HepG2 (cell line): ENCODE data around the gene TEX14. TPM values are rescaled to one million over a fixed set of nuclear protein-coding genes. Genes with fewer than 3 reads are reported as not detected.
A peak's percentile ranks its signal among the peaks of the same experiment; 100 is the strongest.

ENCODE experiments used
- CHCHD3 ChIP-seq: sonication (generic); formaldehyde crosslinking; IDR thresholded peaks from 2 replicates; pipeline ENCODE4 v1.8.0; 2022; ENCODE audit warnings: mild to moderate bottlenecking, missing genetic modification reagents, moderate library complexity
- GATAD2A ChIP-seq: IDR thresholded peaks from 2 replicates; pipeline ENCODE4 v1.6.1; 2016
- KDM5A ChIP-seq: fragments of 200-600 bp; sonication (generic); IDR thresholded peaks from 2 replicates; pipeline ENCODE4 v1.7.0; 2018; ENCODE audit warnings: antibody characterized with exemption, mild to moderate bottlenecking, low read length, borderline replicate concordance
- LRRFIP1 ChIP-seq: sonication (generic); formaldehyde crosslinking; conservative IDR thresholded peaks from 2 replicates; pipeline ENCODE4 v1.4.0; 2020; ENCODE audit warnings: missing genetic modification reagents
- PAWR ChIP-seq: sonication (generic); formaldehyde crosslinking; IDR thresholded peaks from 2 replicates; pipeline ENCODE4 v1.4.0; 2020; ENCODE audit warnings: missing genetic modification reagents, mild to moderate bottlenecking, borderline replicate concordance
- PHF8 ChIP-seq: sonication (generic); formaldehyde crosslinking; IDR thresholded peaks from 2 replicates; pipeline ENCODE4 v1.5.0; 2020; ENCODE audit warnings: missing genetic modification reagents
- TFE3 ChIP-seq: IDR thresholded peaks from 2 replicates; pipeline ENCODE4 v1.6.1; 2016
- THAP11 ChIP-seq: IDR thresholded peaks from 2 replicates; pipeline ENCODE4 v1.6.1; 2016; ENCODE audit warnings: missing biosample characterization, missing genetic modification reagents
- YEATS4 ChIP-seq: sonication (generic); formaldehyde crosslinking; IDR thresholded peaks from 2 replicates; pipeline ENCODE4 v1.4.0; 2020; ENCODE audit warnings: missing genetic modification reagents, borderline replicate concordance
- ZKSCAN5 ChIP-seq: sonication (generic); formaldehyde crosslinking; IDR thresholded peaks from 2 replicates; pipeline ENCODE4 v1.5.1; 2020; ENCODE audit warnings: mild to moderate bottlenecking, missing genetic modification reagents
- ZSCAN21 ChIP-seq: sonication (generic); formaldehyde crosslinking; IDR thresholded peaks from 2 replicates; pipeline ENCODE4 v1.8.0; 2022; ENCODE audit warnings: mild to moderate bottlenecking, missing genetic modification reagents, moderate library complexity, borderline replicate concordance
- polyA plus RNA-seq, 8 experiments: library from polyadenylated mRNA; depleted of rRNA in 3 of 8; stranded (reverse) in 7 of 8; unstranded in 1 of 8; fragments of >200 nt; fragmentation: Illumina TruSeq in 4 of 8; extraction: Trizol in 4 of 8; gene quantifications; 2 replicates each; pipeline versions ENCODE4 v1.2.1 to v1.2.3, GENCODE V29; 2011 to 2016; ENCODE audit warnings: low read depth in 4 of 8, missing spikeins in 1 of 8, mixed read lengths in 1 of 8; ENCODE audit not compliant: insufficient read depth in 1 of 8
- total RNA-seq, 5 experiments: library from RNA; depleted of rRNA; stranded (reverse); fragments of >200 nt; fragmentation: Illumina TruSeq; extraction: Trizol; gene quantifications; 2 replicates each; pipeline ENCODE4 v1.2.3, GENCODE V29; 2016; ENCODE audit warnings: low read depth in 1 of 5

Gene TEX14
- total and polyA plus RNA-seq, 2 of the 13 experiments (the other 11 are each of a cell fraction or from before 2014, with no cell fraction given): 0.04 to 0.07 TPM

GRCh38 chr17:58576679-58577367, 115.0 kb downstream of the TEX14 start (continued):
- TF ChIP-seq LRRFIP1 (CRISPR knock-in tag) (no peak), YEATS4 (CRISPR knock-in tag) (no peak), KDM5A (no peak), CHCHD3 (CRISPR knock-in tag) (no peak), PAWR (no peak), TFE3 (CRISPR knock-in tag) (peak; percentile 52; the same call in 1 of the 2 replicates), GATAD2A (CRISPR knock-in tag) (peak; percentile 31; the same call in 1 of the 2 replicates), ZSCAN21 (0 out of 2 replicates have a peak, but pooled peaks have one; percentile 21), PHF8 (no peak), ZKSCAN5 (no peak), THAP11 (CRISPR knock-in tag) (0 out of 2 replicates have a peak, but pooled peaks have one; percentile 14)
